RWPE2 (cell line): ENCODE results near the gene SDHAF1.
A peak's percentile ranks its signal among the peaks of the same experiment; 100 is the strongest.
"Not testable (repeated sequence)": the region's sequence is repeated elsewhere in the genome, so short reads cannot be mapped to it uniquely, and the experiment has no call there.

Experiments
- ATAC-seq: fragments of 200-7000 bp; cut with Tn5 transposase; 3 replicates; pipeline ENCODE4 v1.9.1; 2021; ENCODE audit warnings: low read depth
- DNase-seq: peaks from one replicate; pipeline ENCODE4 v3.0.0-alpha.2; 2020; ENCODE audit warnings: low spot score
- H3K27ac ChIP-seq: fragments of 450-650 bp; 2 replicates; pipeline ENCODE4 v1.5.1; 2017; ENCODE audit warnings: mild to moderate bottlenecking; ENCODE audit not compliant: poor library complexity, severe bottlenecking
- H3K27me3 ChIP-seq: fragments of 250-450 bp; sonication (Bioruptor Pico); 2 replicates; pipeline ENCODE4 v1.5.1; 2021; ENCODE audit warnings: mild to moderate bottlenecking, moderate library complexity; ENCODE audit not compliant: insufficient read depth, poor library complexity, severe bottlenecking
- H3K36me3 ChIP-seq: fragments of 250-450 bp; sonication (Bioruptor Pico); 2 replicates; pipeline ENCODE4 v1.5.1; 2020; ENCODE audit warnings: low read depth, mild to moderate bottlenecking, moderate library complexity
- H3K4me1 ChIP-seq: fragments of 250-450 bp; sonication (Bioruptor Pico); 2 replicates; pipeline ENCODE4 v1.5.1; 2021; ENCODE audit warnings: mild to moderate bottlenecking, moderate library complexity; ENCODE audit not compliant: insufficient read depth, poor library complexity, severe bottlenecking
- H3K4me3 ChIP-seq: fragments of 250-450 bp; sonication (Bioruptor Pico); 2 replicates; pipeline ENCODE4 v1.5.1; 2021; ENCODE audit warnings: mild to moderate bottlenecking, moderate library complexity; ENCODE audit not compliant: severe bottlenecking
- H3K9me3 ChIP-seq: fragments of 250-450 bp; sonication (Bioruptor Pico); 2 replicates; pipeline ENCODE4 v1.5.1; 2021; ENCODE audit warnings: mild to moderate bottlenecking, moderate library complexity; ENCODE audit not compliant: severe bottlenecking
- TF ChIP-seq, protein P1 (sequence below): fragments of 450-650 bp; IDR thresholded peaks from one replicate; pipeline ENCODE4 v1.5.1; 2017; ENCODE audit warnings: mild to moderate bottlenecking, moderate library complexity; ENCODE audit not compliant: poor library complexity, severe bottlenecking

Gene SDHAF1, protein sequence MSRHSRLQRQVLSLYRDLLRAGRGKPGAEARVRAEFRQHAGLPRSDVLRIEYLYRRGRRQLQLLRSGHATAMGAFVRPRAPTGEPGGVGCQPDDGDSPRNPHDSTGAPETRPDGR

GRCh38 chr19:35995048-35995993, at the start of gene SDHAF1:
Gene SDHAF1, plus strand, starts transcription at chr19:35995188. Its CDS starts 87 bp downstream, at chr19:35995275.
- H3K36me3 ChIP-seq = peaks cover 18% of the 10 kb centered on the region
- ATAC-seq (peak; percentile 83), DNase-seq (peak; percentile 95)
- H3K27ac ChIP-seq = peak within 1 kb of the TSS; percentile 27
- TF ChIP-seq, protein P1, sequence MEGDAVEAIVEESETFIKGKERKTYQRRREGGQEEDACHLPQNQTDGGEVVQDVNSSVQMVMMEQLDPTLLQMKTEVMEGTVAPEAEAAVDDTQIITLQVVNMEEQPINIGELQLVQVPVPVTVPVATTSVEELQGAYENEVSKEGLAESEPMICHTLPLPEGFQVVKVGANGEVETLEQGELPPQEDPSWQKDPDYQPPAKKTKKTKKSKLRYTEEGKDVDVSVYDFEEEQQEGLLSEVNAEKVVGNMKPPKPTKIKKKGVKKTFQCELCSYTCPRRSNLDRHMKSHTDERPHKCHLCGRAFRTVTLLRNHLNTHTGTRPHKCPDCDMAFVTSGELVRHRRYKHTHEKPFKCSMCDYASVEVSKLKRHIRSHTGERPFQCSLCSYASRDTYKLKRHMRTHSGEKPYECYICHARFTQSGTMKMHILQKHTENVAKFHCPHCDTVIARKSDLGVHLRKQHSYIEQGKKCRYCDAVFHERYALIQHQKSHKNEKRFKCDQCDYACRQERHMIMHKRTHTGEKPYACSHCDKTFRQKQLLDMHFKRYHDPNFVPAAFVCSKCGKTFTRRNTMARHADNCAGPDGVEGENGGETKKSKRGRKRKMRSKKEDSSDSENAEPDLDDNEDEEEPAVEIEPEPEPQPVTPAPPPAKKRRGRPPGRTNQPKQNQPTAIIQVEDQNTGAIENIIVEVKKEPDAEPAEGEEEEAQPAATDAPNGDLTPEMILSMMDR = no peak
- H3K27me3 ChIP-seq = no peaks in the 10 kb centered on the region
- H3K4me3 ChIP-seq = peak within 1 kb of the TSS; percentile 61
- no peaks in the 10 kb centered on the region for H3K9me3 ChIP-seq
- peaks cover 3% of the 10 kb centered on the region for H3K4me1 ChIP-seq

DNA sequence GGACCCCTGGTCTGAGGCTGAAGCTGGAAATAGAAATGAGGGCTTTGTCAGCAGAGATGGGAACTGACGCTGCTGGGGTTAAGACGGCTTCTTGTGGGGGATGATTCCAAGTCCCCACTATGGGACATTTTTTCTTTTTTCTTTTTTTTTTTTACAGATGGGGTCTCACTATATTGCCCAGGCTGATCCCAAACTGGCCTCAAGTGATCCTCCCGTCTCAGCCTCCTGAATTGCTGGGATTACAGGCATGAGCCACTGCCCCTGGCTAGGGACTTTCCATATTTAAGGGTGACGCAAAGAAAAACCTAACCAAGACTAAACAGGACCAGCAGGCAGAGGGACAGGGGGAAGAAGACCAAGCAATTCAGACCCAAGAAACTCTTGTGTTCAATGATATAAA, 48.8 kb upstream of the SDHAF1 start:
- Histone ChIP-seq H3K27me3 (no peaks in the 10 kb centered on the region), H3K36me3 (no peaks in the 10 kb centered on the region), H3K27ac (no peak overlapping the region), H3K9me3 (no peaks in the 10 kb centered on the region), H3K4me3 (no peak overlapping the region), H3K4me1 (no peaks in the 10 kb centered on the region)
- TF ChIP-seq, protein P1 = no peak
- no peak for ATAC-seq
- DNase-seq = no peak

GRCh38 chr19:35949131-35949530, 45.9 kb upstream of the SDHAF1 start:
- no peaks in the 10 kb centered on the region for H3K36me3 ChIP-seq
- ATAC-seq (0 out of 3 replicates have a peak, but pooled peaks have one; percentile 26), DNase-seq (no peak)
- H3K4me3 ChIP-seq = no peak overlapping the region
- no peaks in the 10 kb centered on the region for H3K27me3 ChIP-seq
- H3K9me3 ChIP-seq = no peaks in the 10 kb centered on the region
- no peaks in the 10 kb centered on the region for H3K4me1 ChIP-seq
- TF ChIP-seq, protein P1 = no peak
- H3K27ac ChIP-seq = no peak overlapping the region

DNA sequence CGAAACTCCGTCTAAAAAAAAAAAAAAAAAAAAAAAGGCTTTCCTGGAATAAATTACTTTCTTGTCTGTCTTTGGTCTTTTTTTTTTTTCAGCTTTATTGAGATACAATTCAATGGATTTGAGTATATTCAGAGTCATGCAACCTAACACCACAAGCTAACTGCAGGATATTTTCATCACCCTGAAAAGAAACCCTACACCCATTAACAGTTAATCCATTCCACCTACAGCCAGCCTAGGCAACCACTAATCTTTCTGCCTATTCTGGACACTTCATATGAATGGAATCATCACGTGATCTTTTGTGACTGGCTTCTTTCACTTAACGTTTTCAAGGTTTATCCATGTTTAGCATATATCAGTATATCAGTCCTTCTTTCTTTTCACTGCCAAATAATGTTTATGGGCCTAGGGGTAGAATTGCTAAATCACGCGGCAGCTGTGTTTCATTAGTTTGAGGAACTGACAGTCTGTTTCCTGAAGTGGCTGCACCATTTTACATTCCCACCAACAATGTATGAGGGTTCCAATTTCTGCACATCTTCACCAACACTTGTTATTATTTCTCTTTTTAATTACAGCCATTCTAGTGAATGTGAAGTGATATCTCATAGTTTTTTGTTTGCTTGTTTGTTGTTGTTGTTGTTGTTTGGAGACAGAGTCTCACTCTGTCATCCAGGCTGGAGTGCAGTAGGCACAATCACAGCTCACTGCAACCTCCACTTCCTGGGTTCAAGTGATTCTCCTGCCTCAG, 38.9 kb upstream of the SDHAF1 start:
- ATAC-seq = no peak
- H3K4me1 ChIP-seq = no peaks in the 10 kb centered on the region

GRCh38 chr19:35957411-35957810, 37.6 kb upstream of the SDHAF1 start:
- not testable (repeated sequence) for H3K27ac ChIP-seq, H3K4me3 ChIP-seq, H3K36me3 ChIP-seq, ATAC-seq, H3K9me3 ChIP-seq, DNase-seq, H3K4me1 ChIP-seq
- H3K27me3 ChIP-seq = peaks cover 35% of the 10 kb centered on the region

More for the DNA sequence above, 38.9 kb upstream of the SDHAF1 start:
- Histone ChIP-seq H3K27me3 (peaks cover 35% of the 10 kb centered on the region), H3K9me3 (no peaks in the 10 kb centered on the region), H3K4me3 (no peak overlapping the region), H3K27ac (no peak overlapping the region), H3K36me3 (no peaks in the 10 kb centered on the region)
- no peak for DNase-seq
- TF ChIP-seq, protein P1 = no peak
